GM10248 (cell line): ENCODE measurements around the gene MSI2.

ENCODE experiments used
- CTCF ChIA-PET: fragments of 300-600 bp; sonication (Branson Sonifier 250); formaldehyde crosslinking; extraction: SDS; loops from one replicate; lab custom pipeline; 2021; ENCODE audit warnings: antibody characterized with exemption; lab: Yijun Ruan, JAX
- POLR2A ChIA-PET: fragments of 350-650 bp; sonication (Branson Sonifier 250); formaldehyde crosslinking; extraction: SDS; loops from one replicate; lab custom pipeline; 2020; ENCODE audit warnings: antibody characterized with exemption; lab: Yijun Ruan, JAX
- DNase-seq: peaks from one replicate; pipeline ENCODE4 v3.0.0; 2012; ENCODE audit errors: extremely low spot score
- TF ChIP-seq, protein P1 (sequence below): IDR thresholded peaks from 2 replicates; pipeline ENCODE4 v1.5.1; 2012; ENCODE audit warnings: mild to moderate bottlenecking, low read depth; ENCODE audit errors: extremely low read depth, missing control alignments, control extremely low read depth

MSI2 gene

DNA sequence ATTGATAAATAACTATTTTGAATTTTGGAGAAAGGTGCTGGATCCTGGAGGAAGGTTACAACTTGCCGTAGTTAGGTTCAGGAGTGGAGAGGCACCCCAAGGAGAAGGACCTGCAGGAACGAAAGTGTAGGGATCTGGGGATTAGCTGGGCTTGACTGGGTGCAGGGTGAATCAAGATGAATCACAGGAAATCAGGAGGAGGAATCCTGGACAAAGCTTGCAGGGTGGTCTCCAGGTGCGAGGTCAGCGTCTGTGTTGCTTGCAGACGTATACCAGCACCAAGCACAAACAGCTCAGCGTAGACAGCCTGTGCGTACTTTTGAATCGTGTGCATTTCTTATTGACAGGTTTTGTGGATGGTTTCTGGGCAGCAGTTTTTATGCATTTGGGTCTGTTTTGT is 144.3 kb downstream of the MSI2 start:
- ChIA-PET POLR2A (no interaction called here), CTCF (interaction anchor here (0.8 to 3.5 kb wide), 5 partner anchors 11 to 434 kb away, joined by 3 to 19 read pairs (median 4); no protein-coding TSS in a partner anchor)
- TF ChIP-seq, protein P1, sequence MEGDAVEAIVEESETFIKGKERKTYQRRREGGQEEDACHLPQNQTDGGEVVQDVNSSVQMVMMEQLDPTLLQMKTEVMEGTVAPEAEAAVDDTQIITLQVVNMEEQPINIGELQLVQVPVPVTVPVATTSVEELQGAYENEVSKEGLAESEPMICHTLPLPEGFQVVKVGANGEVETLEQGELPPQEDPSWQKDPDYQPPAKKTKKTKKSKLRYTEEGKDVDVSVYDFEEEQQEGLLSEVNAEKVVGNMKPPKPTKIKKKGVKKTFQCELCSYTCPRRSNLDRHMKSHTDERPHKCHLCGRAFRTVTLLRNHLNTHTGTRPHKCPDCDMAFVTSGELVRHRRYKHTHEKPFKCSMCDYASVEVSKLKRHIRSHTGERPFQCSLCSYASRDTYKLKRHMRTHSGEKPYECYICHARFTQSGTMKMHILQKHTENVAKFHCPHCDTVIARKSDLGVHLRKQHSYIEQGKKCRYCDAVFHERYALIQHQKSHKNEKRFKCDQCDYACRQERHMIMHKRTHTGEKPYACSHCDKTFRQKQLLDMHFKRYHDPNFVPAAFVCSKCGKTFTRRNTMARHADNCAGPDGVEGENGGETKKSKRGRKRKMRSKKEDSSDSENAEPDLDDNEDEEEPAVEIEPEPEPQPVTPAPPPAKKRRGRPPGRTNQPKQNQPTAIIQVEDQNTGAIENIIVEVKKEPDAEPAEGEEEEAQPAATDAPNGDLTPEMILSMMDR: no peak
- no peak for DNase-seq

DNA sequence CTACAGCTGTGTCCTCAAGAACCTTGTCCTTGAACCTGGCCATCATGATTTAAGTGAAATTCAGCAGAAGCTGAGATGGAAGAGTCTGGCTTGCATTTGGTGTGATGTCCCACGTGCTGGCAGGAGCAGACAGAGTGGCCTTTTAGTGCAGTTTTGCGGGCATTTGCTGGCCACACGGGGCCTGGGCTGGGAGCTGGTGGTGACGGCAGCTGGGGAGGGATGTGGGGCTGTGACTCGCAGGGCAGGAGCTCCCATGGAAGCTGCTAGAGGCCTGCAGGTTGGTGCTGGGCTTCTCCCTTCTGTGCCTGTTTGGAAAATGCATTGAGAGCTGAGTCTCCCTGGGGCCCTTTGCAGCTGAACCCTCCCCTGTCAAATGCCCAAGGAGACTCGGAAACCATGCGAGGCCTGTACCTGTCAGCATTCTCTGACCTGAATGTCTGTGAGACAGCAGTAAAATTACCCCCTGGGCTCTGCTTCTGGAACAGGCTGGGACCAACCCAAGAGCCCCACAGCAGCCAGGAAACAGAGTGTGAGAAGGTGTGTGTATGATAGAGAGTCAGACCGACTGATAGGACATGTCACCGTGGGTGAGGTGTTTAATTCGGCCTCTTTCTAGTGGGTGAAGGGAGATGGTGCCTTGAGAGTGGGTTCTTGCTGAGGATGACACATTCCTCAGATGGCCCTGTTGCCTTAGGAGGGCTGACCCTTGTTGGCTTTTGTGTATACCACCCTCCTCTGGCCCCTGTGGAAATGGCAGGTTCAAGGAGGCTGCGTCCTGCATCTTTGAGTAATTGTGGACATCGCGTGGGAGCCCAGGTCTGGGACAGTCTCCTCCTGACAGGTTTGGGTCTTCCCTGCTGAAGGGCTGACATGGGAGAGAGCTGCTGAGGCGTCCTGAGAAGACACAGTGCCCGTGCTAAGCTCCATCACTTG is 145.5 kb downstream of the MSI2 start:
- TF ChIP-seq, protein P1: no peak
- POLR2A ChIA-PET: interaction anchor here (0.6 kb wide), 1 partner anchor 44 kb away, joined by 3 read pairs; no protein-coding TSS in a partner anchor
- CTCF ChIA-PET: interaction anchor here (0.8 to 3.5 kb wide), 3 partner anchors 12 to 158 kb away, joined by 3 to 19 read pairs (median 4); no protein-coding TSS in a partner anchor
- DNase-seq: peak; percentile 30

DNA sequence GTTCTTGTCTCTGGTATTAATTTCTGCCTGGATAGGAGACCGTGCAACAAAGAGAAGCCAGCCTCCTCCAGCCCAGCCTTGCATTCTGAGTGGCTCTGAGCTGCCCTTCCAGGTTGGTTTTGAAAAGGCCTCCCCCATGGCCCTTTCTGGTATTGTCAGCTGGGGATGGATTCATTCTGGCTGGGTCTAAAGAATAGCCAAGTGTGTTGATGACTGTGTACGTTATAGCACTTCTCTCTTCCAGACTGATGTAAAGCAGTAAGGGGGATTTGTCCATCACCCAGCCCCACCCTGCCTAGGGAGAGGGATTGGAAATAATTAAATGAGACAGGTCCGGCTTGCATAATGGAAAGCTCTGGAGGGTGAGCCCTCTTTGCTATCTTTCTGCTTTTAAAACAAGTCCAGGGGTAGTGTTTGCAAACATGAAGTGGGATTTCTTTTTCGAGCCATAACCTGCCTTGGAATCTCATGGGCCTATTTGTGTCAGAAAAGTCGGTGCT is 146.4 kb downstream of the MSI2 start:
- no peak for DNase-seq
- ChIA-PET POLR2A (no interaction called here), CTCF (interaction anchor here (1.4 to 3.5 kb wide), 2 partner anchors 18 to 159 kb away, joined by 4 to 19 read pairs; no protein-coding TSS in a partner anchor)
- TF ChIP-seq, protein P1: no peak

DNA sequence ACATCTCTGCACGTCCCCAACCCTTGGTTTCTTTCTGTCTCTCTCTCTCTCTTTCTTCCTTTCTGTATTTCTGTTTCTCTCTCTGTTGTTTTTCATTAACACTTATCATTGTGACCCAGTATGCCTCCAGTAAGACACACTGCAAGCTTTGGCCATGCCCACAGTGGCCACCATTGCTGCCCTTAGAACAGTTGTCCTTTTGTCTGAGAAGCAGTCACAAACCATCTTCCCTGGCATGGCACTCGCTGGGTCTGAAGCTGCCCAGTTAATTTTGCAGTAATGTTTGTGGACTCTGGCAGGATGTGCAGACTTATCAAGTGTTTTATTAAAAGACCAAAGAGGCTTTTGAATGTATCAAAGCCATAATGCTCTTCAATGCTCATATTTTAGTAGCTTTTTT is 146.9 kb downstream of the MSI2 start:
- TF ChIP-seq, protein P1: no peak
- CTCF ChIA-PET: interaction anchor here (2.1 to 3.5 kb wide), 2 partner anchors 37 to 160 kb away, joined by 6 to 19 read pairs; no protein-coding TSS in a partner anchor
- POLR2A ChIA-PET: no interaction called here

DNA sequence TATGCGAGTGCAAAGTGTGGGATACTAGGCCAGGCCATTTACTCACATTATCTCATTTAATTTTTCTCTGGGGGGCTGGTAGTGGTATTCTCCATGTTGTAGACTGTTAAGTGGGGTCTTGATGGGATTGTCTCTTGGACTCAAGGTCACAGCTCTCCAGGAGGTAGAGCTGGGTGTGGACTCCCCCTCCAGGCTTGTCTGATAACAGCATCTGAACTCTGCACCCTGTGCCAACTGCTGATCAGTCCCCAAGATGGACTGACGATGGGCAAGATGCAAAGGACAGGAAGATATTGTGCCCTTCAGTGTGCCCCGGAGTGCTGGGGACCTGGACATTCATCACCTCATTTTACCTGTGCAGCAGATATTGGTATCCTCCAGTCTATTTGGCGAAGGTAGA is 147.8 kb downstream of the MSI2 start:
- TF ChIP-seq, protein P1: peak; percentile 13
- POLR2A ChIA-PET: no interaction called here
- CTCF ChIA-PET: interaction anchor here (1.0 to 2.5 kb wide), 9 partner anchors 12 to 268 kb away, joined by 3 to 15 read pairs (median 6); no protein-coding TSS in a partner anchor
- peak; percentile 41 for DNase-seq

More for the DNA sequence above, 146.9 kb downstream of the MSI2 start:
- no peak for DNase-seq

DNA sequence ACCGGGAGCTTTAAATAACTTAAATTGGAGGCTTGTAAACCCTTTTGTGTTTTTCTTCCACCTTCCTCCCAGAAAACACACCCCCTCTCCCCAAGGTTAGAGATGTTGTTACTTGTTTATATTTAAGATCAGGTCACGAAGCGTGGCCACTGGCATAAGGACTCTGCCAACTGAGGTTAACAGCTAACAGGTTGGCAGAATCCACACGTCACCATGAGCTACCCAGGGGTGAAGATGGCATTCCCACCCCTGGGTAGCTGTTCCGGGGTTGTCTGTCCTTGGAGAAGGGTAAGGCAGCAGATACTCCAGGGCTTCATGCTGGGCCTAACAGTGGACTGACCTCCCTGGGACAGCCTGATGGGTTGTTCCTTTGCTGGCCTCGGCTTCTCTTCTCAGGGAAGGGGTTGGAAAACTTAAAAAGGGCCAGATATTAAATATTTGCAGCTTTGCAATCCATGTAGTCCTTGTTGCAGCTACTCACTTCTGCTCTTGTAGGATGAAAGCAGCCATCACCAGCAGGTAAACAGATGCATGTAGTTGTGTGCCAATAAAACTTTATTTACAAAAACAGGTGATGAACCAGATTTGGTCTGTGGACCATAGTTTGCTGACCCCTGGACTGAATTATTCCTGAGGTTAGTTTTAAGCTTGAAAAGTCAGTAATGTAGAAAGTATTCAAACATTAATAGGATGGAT is 148.6 kb downstream of the MSI2 start:
- DNase-seq: no peak
- TF ChIP-seq, protein P1: no peak
- ChIA-PET POLR2A (no interaction called here), CTCF (interaction anchor here (1.0 to 2.5 kb wide), 11 partner anchors 10 to 267 kb away, joined by 3 to 15 read pairs (median 6); no protein-coding TSS in a partner anchor)
